ENCODE results near the gene NIPAL4.

Gene NIPAL4

GRCh38 chr5:157485811-157486210, 25.8 kb downstream of the NIPAL4 start:
- no peak overlapping the region for H3K4me3 ChIP-seq (ENCODE audit: low read depth, low read length)
- no peak for TF ChIP-seq CTCF (IDR thresholded peaks at IDR 0.05; ENCODE audit: low read depth, low read length)

GRCh38 chr5:157486221-157486681, 26.2 kb downstream of the NIPAL4 start:
- TF ChIP-seq CTCF (IDR thresholded peaks at IDR 0.05; ENCODE audit: low read depth, low read length) = no peak
- H3K4me3 ChIP-seq (ENCODE audit: low read depth, low read length) = no peak overlapping the region

GRCh38 chr5:157486861-157487260, 26.8 kb downstream of the NIPAL4 start:
- no peak for TF ChIP-seq CTCF (IDR thresholded peaks at IDR 0.05; ENCODE audit: low read depth, low read length)

GRCh38 chr5:157487358-157487757, 27.3 kb downstream of the NIPAL4 start:
- TF ChIP-seq CTCF (IDR thresholded peaks at IDR 0.05; ENCODE audit: low read depth, low read length) = no peak
- no peak overlapping the region for H3K4me3 ChIP-seq (ENCODE audit: low read depth, low read length)

More at GRCh38 chr5:157486861-157487260, 26.8 kb downstream of the NIPAL4 start:
- no peak overlapping the region for H3K4me3 ChIP-seq (ENCODE audit: low read depth, low read length)

- TF ChIP-seq CTCF (IDR thresholded peaks at IDR 0.05; ENCODE audit: low read depth, low read length) = no peak
- H3K4me3 ChIP-seq (ENCODE audit: low read depth, low read length) = no peak overlapping the region
Observed at GRCh38 chr5:157491471-157491995, 31.5 kb downstream of the NIPAL4 start.

- H3K4me3 ChIP-seq (ENCODE audit: low read depth, low read length) = no peak overlapping the region
- no peak for TF ChIP-seq CTCF (IDR thresholded peaks at IDR 0.05; ENCODE audit: low read depth, low read length)
Observed at GRCh38 chr5:157492886-157493285, 32.9 kb downstream of the NIPAL4 start.

GRCh38 chr5:157494178-157494832, 34.3 kb downstream of the NIPAL4 start:
- no peak overlapping the region for H3K4me3 ChIP-seq (ENCODE audit: low read depth, low read length)
- TF ChIP-seq CTCF (IDR thresholded peaks at IDR 0.05; ENCODE audit: low read depth, low read length) = no peak
